ENCODE data around the gene LAMB1.

Gene LAMB1

GRCh38 chr7:107968449-107968848 lies 34.5 kb downstream of the LAMB1 start:
- Histone ChIP-seq H3K27me3 (replicated peaks; ENCODE audit: insufficient read depth, low read length) (no peaks in the 10 kb centered on the region), H3K4me1 (ENCODE audit: low read length) (no peaks in the 10 kb centered on the region), H3K79me2 (ENCODE audit: low read length) (no peaks in the 10 kb centered on the region), H3K36me3 (replicated peaks; ENCODE audit: insufficient read depth, low read length) (no peaks in the 10 kb centered on the region), H3F3A (ENCODE audit: insufficient read depth, low read length) (no peaks in the 10 kb centered on the region), H3K9me3 (replicated peaks; ENCODE audit: insufficient read depth, low read length) (no peaks in the 10 kb centered on the region), H3K9me2 (replicated peaks; ENCODE audit: insufficient read depth, low read length) (no peaks in the 10 kb centered on the region), H3K4me3 (ENCODE audit: low read length) (no peak overlapping the region), H3K9ac (ENCODE audit: low read length) (no peak overlapping the region), H2AFZ (ENCODE audit: low read length) (no peak overlapping the region), H3K4me2 (ENCODE audit: low read depth, low read length) (no peak overlapping the region), H3K27ac (ENCODE audit: low read length) (no peak overlapping the region), H4K20me1 (ENCODE audit: insufficient read depth, low read length) (no peaks in the 10 kb centered on the region)
- DNase-seq: no peak
- no peak for TF ChIP-seq EZH2 (optimal IDR thresholded peaks at IDR 0.05; ENCODE audit: low read depth, low read length)
- TF ChIP-seq CTCF (IDR thresholded peaks at IDR 0.05; ENCODE audit: low read length): no peak
- TF ChIP-seq EZH2phosphoT487 (IDR thresholded peaks at IDR 0.05; ENCODE audit: low read length): no peak

- Histone ChIP-seq H3K4me2 (ENCODE audit: low read depth, low read length) (no peak overlapping the region), H3F3A (ENCODE audit: insufficient read depth, low read length) (no peaks in the 10 kb centered on the region), H3K27me3 (replicated peaks; ENCODE audit: insufficient read depth, low read length) (no peaks in the 10 kb centered on the region), H3K9me2 (replicated peaks; ENCODE audit: insufficient read depth, low read length) (no peaks in the 10 kb centered on the region), H3K79me2 (ENCODE audit: low read length) (no peaks in the 10 kb centered on the region), H4K20me1 (ENCODE audit: insufficient read depth, low read length) (no peaks in the 10 kb centered on the region), H3K4me3 (ENCODE audit: low read length) (no peak overlapping the region), H3K36me3 (replicated peaks; ENCODE audit: insufficient read depth, low read length) (no peaks in the 10 kb centered on the region), H3K4me1 (ENCODE audit: low read length) (no peaks in the 10 kb centered on the region), H3K9me3 (replicated peaks; ENCODE audit: insufficient read depth, low read length) (no peaks in the 10 kb centered on the region), H2AFZ (ENCODE audit: low read length) (no peak overlapping the region), H3K9ac (ENCODE audit: low read length) (no peak overlapping the region), H3K27ac (ENCODE audit: low read length) (no peak overlapping the region)
- no peak for DNase-seq
- TF ChIP-seq CTCF (IDR thresholded peaks at IDR 0.05; ENCODE audit: low read length) (no peak), EZH2phosphoT487 (IDR thresholded peaks at IDR 0.05; ENCODE audit: low read length) (no peak), EZH2 (optimal IDR thresholded peaks at IDR 0.05; ENCODE audit: low read depth, low read length) (no peak)
Measured at GRCh38 chr7:107967420-107967819, 35.5 kb downstream of the LAMB1 start.

- Histone ChIP-seq H2AFZ (ENCODE audit: low read length) (no peak overlapping the region), H3K9me3 (replicated peaks; ENCODE audit: insufficient read depth, low read length) (no peaks in the 10 kb centered on the region), H3K4me2 (ENCODE audit: low read depth, low read length) (no peak overlapping the region), H3K4me1 (ENCODE audit: low read length) (no peaks in the 10 kb centered on the region), H3K79me2 (ENCODE audit: low read length) (no peaks in the 10 kb centered on the region), H3K36me3 (replicated peaks; ENCODE audit: insufficient read depth, low read length) (no peaks in the 10 kb centered on the region), H3K27me3 (replicated peaks; ENCODE audit: insufficient read depth, low read length) (no peaks in the 10 kb centered on the region), H4K20me1 (ENCODE audit: insufficient read depth, low read length) (no peaks in the 10 kb centered on the region), H3K27ac (ENCODE audit: low read length) (no peak overlapping the region), H3F3A (ENCODE audit: insufficient read depth, low read length) (no peaks in the 10 kb centered on the region), H3K9ac (ENCODE audit: low read length) (no peak overlapping the region), H3K4me3 (ENCODE audit: low read length) (no peak overlapping the region), H3K9me2 (replicated peaks; ENCODE audit: insufficient read depth, low read length) (no peaks in the 10 kb centered on the region)
- no peak for DNase-seq
- TF ChIP-seq EZH2phosphoT487 (IDR thresholded peaks at IDR 0.05; ENCODE audit: low read length): no peak
- no peak for TF ChIP-seq EZH2 (optimal IDR thresholded peaks at IDR 0.05; ENCODE audit: low read depth, low read length)
- no peak for TF ChIP-seq CTCF (IDR thresholded peaks at IDR 0.05; ENCODE audit: low read length)
Measured at GRCh38 chr7:107966711-107967110, 36.2 kb downstream of the LAMB1 start.

Measured in MM.1S (cell line).